Pancreas (tissue), 10 donors: ENCODE results near the gene PTPRD. TPM values are rescaled to one million over a fixed set of nuclear protein-coding genes. Genes with fewer than 3 reads are reported as not detected.

ENCODE experiments used
- ATAC-seq, 4 donors: fragments of 200-7000 bp; cut with Tn5 transposase; one replicate each; pipeline versions ENCODE4 v1.8.0 to v1.9.1; 2020; ENCODE audit warnings: mild to moderate bottlenecking in 4 of 4, moderate library complexity in 4 of 4
- DNase-seq, 6 donors: peaks; one replicate each; pipeline ENCODE4 v3.0.0-alpha.2; 2020
- FAIRE-seq: peaks from 2 replicates; lab custom pipeline; 2012; peaks lifted over from hg19 to GRCh38; lab: Jason Lieb, UNC
- H3K27ac ChIP-seq, 4 donors: fragments of 200-600 bp; sonication (generic); 1 replicate in 3 of 4; 2 replicates in 1 of 4; pipeline versions ENCODE4 v1.5.0 to v1.8.0; 2020
- H3K27me3 ChIP-seq, 4 donors: fragments of 200-600 bp; one replicate each; pipeline ENCODE4 v1.8.0; 2021
- H3K36me3 ChIP-seq, 3 donors: fragments of 200-600 bp; sonication (generic) in 1 of 3; one replicate each; pipeline versions ENCODE4 v1.5.0 to v1.8.0; 2020 to 2021
- H3K4me1 ChIP-seq, 3 donors: fragments of 200-600 bp; one replicate each; pipeline ENCODE4 v1.8.0; 2021
- H3K4me3 ChIP-seq, 4 donors: fragments of 200-600 bp; sonication (generic) in 2 of 4; one replicate each; pipeline versions ENCODE4 v1.5.0 to v1.8.0; 2020 to 2021
- H3K9me3 ChIP-seq, 4 donors: fragments of 200-600 bp; one replicate each; pipeline ENCODE4 v1.8.0; 2021
- WGBS, 2 donors: extraction: QIAGEN DNeasy Blood & Tissue Kit; methylation state at CpG; one replicate each; pipeline ENCODE4 v1.1.7; 2013; 5-methylcytosine and 5-hydroxymethylcytosine counted together
- intact Hi-C, 3 donors: fragments of 100-400 bp; cut with DNase I; formaldehyde crosslinking; loops; one replicate each; pipeline versions ENCODE4 v1.11.1 to v1.14.2; 2022
- polyA plus RNA-seq, 2 donors: library from polyadenylated mRNA; stranded (reverse); fragments of 200-250 nt; gene quantifications; one replicate each; pipeline ENCODE4 v1.2.3, GENCODE V29; 2013
- total RNA-seq, 6 donors: library from RNA; stranded (reverse); fragmentation: NEBNext Ultra II Directional in 4 of 6; extraction: Animal tissue kit (Norgen Biotek cat#: 25700) in 4 of 6; gene quantifications; one replicate each; pipeline versions ENCODE4 v1.2.1 to v1.2.4, GENCODE V29; 2021 to 2023
- TF ChIP-seq, protein P1 (sequence below), 4 donors: fragments of 200-600 bp; sonication (generic) in 3 of 4; IDR thresholded peaks; one replicate each; pipeline versions ENCODE4 v1.5.0 to v1.8.0; 2021; ENCODE audit warnings: antibody characterized with exemption in 4 of 4
- donor health status: healthy with polysubstance abuse.
- donor health status: DM: no; HTN: no; CAD: no; lungs with moderate emphysema.
- donor health status: DM: no; HTN: no; CAD: no.
- donor health status: control.
- donor health status: control.
- donor health status: Bipolar disorder and iron deficiency.
- donor health status: DM: yes; HTN: yes; CAD: no.
- donor health status: DM: no; HTN: no; CAD: no.
- donor health status: DM: no; HTN: no; CAD: no.
- donor health status: DM: yes; HTN: yes; CAD: no.

PTPRD gene
- total and polyA plus RNA-seq, 8 donors, result 2.1 to 21.7 (median 5.1) TPM

DNA sequence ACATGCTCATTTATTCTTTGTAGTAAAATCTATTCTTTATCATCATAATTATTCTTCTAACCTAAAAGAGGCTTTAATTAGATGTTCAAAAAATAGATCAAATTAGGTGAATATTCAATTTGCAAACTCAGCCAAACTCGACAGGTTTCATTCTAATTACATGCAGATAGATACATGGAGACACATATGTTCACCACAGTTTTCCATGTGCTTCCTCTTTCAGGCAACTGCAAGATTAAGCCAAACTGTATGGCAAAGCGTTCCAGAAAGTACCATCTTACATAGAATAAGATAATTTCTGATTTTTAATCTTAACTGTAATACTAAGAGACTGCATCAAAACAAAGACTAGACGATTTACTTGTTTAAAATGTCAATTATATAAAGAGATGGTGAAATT is 1944.6 kb downstream of the PTPRD start:
- 66 to 86% methylated on average over 3 of the region's 3 CpGs for whole genome bisulfite sequencing, 2 donors
- no peak for FAIRE-seq
- ATAC-seq, result no peak

DNA sequence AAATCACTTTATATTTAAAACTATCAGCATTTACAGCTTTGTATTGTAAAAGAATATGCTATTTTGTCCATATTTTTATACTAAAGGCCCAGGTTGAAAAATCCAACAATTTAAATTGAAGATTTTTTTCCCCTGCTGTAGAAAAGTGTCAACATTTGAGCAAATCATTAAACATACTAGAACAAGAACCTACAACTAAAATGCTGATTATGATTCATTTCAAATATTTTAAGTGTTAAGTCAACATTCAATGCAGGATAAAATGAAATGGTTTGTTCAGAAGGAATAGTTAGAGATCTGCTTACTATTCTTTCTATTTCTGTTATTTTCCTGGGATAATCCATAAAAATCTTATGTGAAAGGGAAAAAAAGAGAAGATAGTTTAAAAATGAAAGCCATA is 1946.7 kb downstream of the PTPRD start:
- no peaks in the 10 kb centered on the region for H3K27me3 ChIP-seq
- no peak overlapping the region for H3K27ac ChIP-seq
- TF ChIP-seq, protein P1, sequence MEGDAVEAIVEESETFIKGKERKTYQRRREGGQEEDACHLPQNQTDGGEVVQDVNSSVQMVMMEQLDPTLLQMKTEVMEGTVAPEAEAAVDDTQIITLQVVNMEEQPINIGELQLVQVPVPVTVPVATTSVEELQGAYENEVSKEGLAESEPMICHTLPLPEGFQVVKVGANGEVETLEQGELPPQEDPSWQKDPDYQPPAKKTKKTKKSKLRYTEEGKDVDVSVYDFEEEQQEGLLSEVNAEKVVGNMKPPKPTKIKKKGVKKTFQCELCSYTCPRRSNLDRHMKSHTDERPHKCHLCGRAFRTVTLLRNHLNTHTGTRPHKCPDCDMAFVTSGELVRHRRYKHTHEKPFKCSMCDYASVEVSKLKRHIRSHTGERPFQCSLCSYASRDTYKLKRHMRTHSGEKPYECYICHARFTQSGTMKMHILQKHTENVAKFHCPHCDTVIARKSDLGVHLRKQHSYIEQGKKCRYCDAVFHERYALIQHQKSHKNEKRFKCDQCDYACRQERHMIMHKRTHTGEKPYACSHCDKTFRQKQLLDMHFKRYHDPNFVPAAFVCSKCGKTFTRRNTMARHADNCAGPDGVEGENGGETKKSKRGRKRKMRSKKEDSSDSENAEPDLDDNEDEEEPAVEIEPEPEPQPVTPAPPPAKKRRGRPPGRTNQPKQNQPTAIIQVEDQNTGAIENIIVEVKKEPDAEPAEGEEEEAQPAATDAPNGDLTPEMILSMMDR (IDR thresholded peaks at IDR 0.05), result no peak
- peak in 1 of 4 donors; percentile 24 for ATAC-seq
- DNase-seq, result no peak
- H3K4me3 ChIP-seq, result no peak overlapping the region
- peaks cover 0 to 10% (median 0%) of the 10 kb centered on the region in 3 donors for H3K4me1 ChIP-seq
- no peaks in the 10 kb centered on the region for H3K36me3 ChIP-seq
- FAIRE-seq, result no peak
- intact Hi-C loops, result no loop called here
- H3K9me3 ChIP-seq, result no peaks in the 10 kb centered on the region

More for the DNA sequence above, 1944.6 kb downstream of the PTPRD start:
- H3K4me1 ChIP-seq, result peaks cover 0 to 10% (median 0%) of the 10 kb centered on the region in 3 donors
- no peaks in the 10 kb centered on the region for H3K27me3 ChIP-seq
- TF ChIP-seq, protein P1 (IDR thresholded peaks at IDR 0.05), result no peak
- H3K9me3 ChIP-seq, result no peaks in the 10 kb centered on the region
- no peak overlapping the region for H3K4me3 ChIP-seq
- H3K27ac ChIP-seq, result no peak overlapping the region
- no peak for DNase-seq
- H3K36me3 ChIP-seq, result no peaks in the 10 kb centered on the region
- intact Hi-C loops, result no loop called here

DNA sequence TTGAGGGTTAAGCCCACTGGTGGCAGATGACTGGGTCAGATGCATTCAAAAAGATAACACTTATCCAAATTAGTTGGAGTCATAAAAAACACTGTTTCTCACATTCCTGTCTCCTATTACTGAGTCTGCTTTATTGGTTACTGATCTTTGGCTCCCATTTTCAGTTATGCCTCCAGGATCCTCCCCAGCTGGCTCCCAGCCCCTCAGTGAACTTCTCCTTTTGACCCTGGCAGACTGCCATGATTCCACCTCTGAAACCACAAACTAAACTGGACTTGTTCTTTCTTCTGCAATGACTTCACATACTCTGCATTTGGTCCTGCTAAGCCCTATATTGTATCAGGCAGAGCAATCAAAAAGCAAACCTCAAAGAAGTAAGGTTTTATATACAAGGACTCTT is 1952.4 kb downstream of the PTPRD start:
- no peak for FAIRE-seq
- intact Hi-C loops, result no loop called here
- no peak overlapping the region for H3K27ac ChIP-seq
- H3K36me3 ChIP-seq, result no peaks in the 10 kb centered on the region
- no peak overlapping the region for H3K4me3 ChIP-seq
- peak; percentile 55 to 86 (median 78) for ATAC-seq
- DNase-seq, result peak in 4 of 6 donors; percentile 44 to 67 (median 51)
- TF ChIP-seq, protein P1 (IDR thresholded peaks at IDR 0.05), result no peak
- H3K27me3 ChIP-seq, result no peaks in the 10 kb centered on the region
- no peaks in the 10 kb centered on the region for H3K9me3 ChIP-seq
- no peaks in the 10 kb centered on the region for H3K4me1 ChIP-seq

DNA sequence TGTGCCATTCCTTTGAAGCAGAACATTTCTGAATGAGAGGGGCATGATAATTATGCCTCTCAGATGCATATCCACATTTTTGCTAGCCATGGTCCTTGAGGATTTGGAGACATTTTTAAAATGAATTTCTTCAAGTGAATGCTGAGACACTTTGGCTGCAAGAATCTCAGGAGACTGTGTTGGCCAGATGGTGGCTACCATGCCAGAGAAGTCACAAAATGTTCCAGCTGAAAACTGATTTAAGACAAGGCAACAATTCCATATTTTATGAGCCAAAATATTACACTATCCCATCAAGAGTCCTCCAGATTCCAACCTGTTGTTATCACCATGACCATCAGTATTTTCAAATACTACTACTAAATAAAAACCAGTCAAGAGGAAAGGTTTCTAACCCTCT is 1953.7 kb downstream of the PTPRD start:
- Histone ChIP-seq H3K27me3 (no peaks in the 10 kb centered on the region), H3K4me3 (no peak overlapping the region), H3K36me3 (no peaks in the 10 kb centered on the region), H3K27ac (no peak overlapping the region), H3K9me3 (no peaks in the 10 kb centered on the region), H3K4me1 (no peaks in the 10 kb centered on the region)
- ATAC-seq, result no peak
- TF ChIP-seq, protein P1 (IDR thresholded peaks at IDR 0.05), result no peak
- DNase-seq, result no peak
- intact Hi-C loops, result no loop called here
- no peak for FAIRE-seq

DNA sequence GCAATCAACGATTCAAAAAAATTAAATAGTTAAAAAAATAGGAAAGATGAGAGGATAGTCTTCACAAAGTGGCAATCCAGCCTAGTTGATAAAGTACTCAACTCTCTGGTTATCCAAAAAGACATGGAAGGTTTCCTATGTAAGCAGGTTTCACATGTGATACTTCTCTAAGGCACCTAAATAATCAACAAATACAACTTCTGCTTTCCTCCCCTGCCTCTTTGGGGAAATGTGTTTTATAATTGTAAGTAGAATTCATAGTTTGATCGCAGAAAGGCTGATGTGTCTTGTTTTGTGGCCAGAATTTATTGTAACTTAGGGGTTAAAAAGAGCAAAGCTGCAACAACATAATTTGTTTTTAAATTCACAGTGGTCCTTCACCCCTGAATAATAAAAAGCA is 1957.7 kb downstream of the PTPRD start:
- no peak for FAIRE-seq
- Histone ChIP-seq H3K36me3 (no peaks in the 10 kb centered on the region), H3K27me3 (no peaks in the 10 kb centered on the region), H3K9me3 (no peaks in the 10 kb centered on the region), H3K4me3 (no peak overlapping the region), H3K27ac (no peak overlapping the region), H3K4me1 (no peaks in the 10 kb centered on the region)
- ATAC-seq, result no peak
- 64 to 74% methylated on average over 2 of the region's 2 CpGs for WGBS, 2 donors
- TF ChIP-seq, protein P1 (IDR thresholded peaks at IDR 0.05), result no peak
- intact Hi-C loops, result no loop called here
- DNase-seq, result no peak
